Mesenchymal stem cell (in vitro differentiated cells and primary cell): ENCODE measurements around the gene ALOX5AP.

ENCODE experiments used
- DNase-seq: peaks from one replicate; pipeline ENCODE4 v3.0.0-alpha.2; 2013
- H2AFZ ChIP-seq: one replicate; pipeline ENCODE4 v1.6.1; 2013; ENCODE audit warnings: low read depth, mild to moderate bottlenecking, control low read depth, inconsistent platforms, low read length, moderate library complexity
- H2AK5ac ChIP-seq: 2 replicates; pipeline ENCODE4 v1.6.1; 2013; ENCODE audit warnings: low read length, moderate library complexity, mild to moderate bottlenecking, inconsistent platforms; ENCODE audit not compliant: severe bottlenecking
- H2BK120ac ChIP-seq: one replicate; pipeline ENCODE4 v1.6.1; 2013; ENCODE audit warnings: low read depth, mild to moderate bottlenecking, inconsistent platforms, low read length, moderate library complexity
- H2BK12ac ChIP-seq, 2 experiments: one replicate each; pipeline ENCODE4 v1.6.1; 2013; ENCODE audit warnings: inconsistent platforms in 2 of 2, low read length in 2 of 2, mild to moderate bottlenecking in 2 of 2, moderate library complexity in 2 of 2, control low read depth in 1 of 2
- H2BK15ac ChIP-seq: one replicate; pipeline ENCODE4 v1.6.1; 2013; ENCODE audit warnings: mild to moderate bottlenecking, low read depth, inconsistent platforms; ENCODE audit not compliant: poor library complexity, severe bottlenecking
- H2BK5ac ChIP-seq: 2 replicates; pipeline ENCODE4 v1.6.1; 2013; ENCODE audit warnings: low read depth, mild to moderate bottlenecking, low read length, control low read depth, inconsistent platforms; ENCODE audit not compliant: poor library complexity, severe bottlenecking
- H3K14ac ChIP-seq, 2 experiments: one replicate each; pipeline ENCODE4 v1.6.1; 2013; ENCODE audit warnings: inconsistent platforms in 2 of 2, low read length in 2 of 2, control low read depth in 1 of 2, mild to moderate bottlenecking in 1 of 2, moderate library complexity in 1 of 2
- H3K18ac ChIP-seq, 2 experiments: one replicate each; pipeline ENCODE4 v1.6.1; 2013; ENCODE audit warnings: inconsistent platforms in 2 of 2, low read length in 2 of 2, control low read depth in 1 of 2, low read depth in 1 of 2, mild to moderate bottlenecking in 1 of 2
- H3K23ac ChIP-seq, 2 experiments: one replicate each; pipeline ENCODE4 v1.6.1; 2013; ENCODE audit warnings: inconsistent platforms in 2 of 2, low read length in 2 of 2, mild to moderate bottlenecking in 2 of 2, moderate library complexity in 2 of 2, control low read depth in 1 of 2
- H3K27ac ChIP-seq: 2 replicates; pipeline ENCODE4 v1.5.1; 2013; ENCODE audit warnings: mild to moderate bottlenecking, moderate library complexity, low read length, control low read depth, inconsistent platforms; ENCODE audit not compliant: poor library complexity, severe bottlenecking
- H3K27me3 ChIP-seq, 2 experiments: 2 replicates each; pipeline versions ENCODE4 v1.6.1 to v1.7.0; 2013; ENCODE audit warnings: low read length in 2 of 2, mild to moderate bottlenecking in 2 of 2, moderate library complexity in 2 of 2, control low read depth in 1 of 2, inconsistent platforms in 1 of 2; ENCODE audit not compliant: control insufficient read depth in 1 of 2, insufficient read depth in 1 of 2
- H3K36me3 ChIP-seq, 2 experiments: 2 replicates each; pipeline versions ENCODE4 v1.6.1 to v1.7.0; 2013; ENCODE audit warnings: low read length in 2 of 2, control low read depth in 1 of 2, inconsistent platforms in 1 of 2, low read depth in 1 of 2, mild to moderate bottlenecking in 1 of 2; ENCODE audit not compliant: insufficient read depth in 2 of 2, control insufficient read depth in 1 of 2
- H3K4ac ChIP-seq, 2 experiments: one replicate each; pipeline ENCODE4 v1.6.1; 2013; ENCODE audit warnings: inconsistent platforms in 2 of 2, low read length in 2 of 2, mild to moderate bottlenecking in 2 of 2, moderate library complexity in 2 of 2, control low read depth in 1 of 2, low read depth in 1 of 2
- H3K4me1 ChIP-seq: 2 replicates; pipeline ENCODE4 v1.6.1; 2013; ENCODE audit warnings: low read depth, low read length, control low read depth; ENCODE audit not compliant: control insufficient read depth, insufficient read depth
- H3K4me2 ChIP-seq: 2 replicates; pipeline ENCODE4 v1.6.1; 2013; ENCODE audit warnings: low read length, mild to moderate bottlenecking, inconsistent platforms; ENCODE audit not compliant: poor library complexity, severe bottlenecking
- H3K4me3 ChIP-seq, 2 experiments: 2 replicates each; pipeline versions ENCODE4 v1.5.1 to v1.7.0; 2013; ENCODE audit warnings: low read length in 2 of 2, mild to moderate bottlenecking in 2 of 2, control low read depth in 1 of 2, low read depth in 1 of 2; ENCODE audit not compliant: insufficient read depth in 1 of 2
- H3K79me1 ChIP-seq: replicated peaks from 2 replicates; pipeline ENCODE4 v1.6.1; 2013; ENCODE audit warnings: mild to moderate bottlenecking, control low read depth, low read length, inconsistent platforms; ENCODE audit not compliant: poor library complexity, severe bottlenecking
- H3K9ac ChIP-seq: 2 replicates; pipeline ENCODE4 v1.7.0; 2013; ENCODE audit warnings: mild to moderate bottlenecking, low read length, moderate library complexity
- H3K9me3 ChIP-seq: 2 replicates; pipeline ENCODE4 v1.7.0; 2013; ENCODE audit warnings: mild to moderate bottlenecking, low read length; ENCODE audit not compliant: control insufficient read depth
- H4K8ac ChIP-seq: one replicate; pipeline ENCODE4 v1.6.1; 2013; ENCODE audit warnings: inconsistent platforms, mild to moderate bottlenecking, low read length, moderate library complexity
- H4K91ac ChIP-seq: one replicate; pipeline ENCODE4 v1.6.1; 2013; ENCODE audit warnings: mild to moderate bottlenecking, low read length, inconsistent platforms
- WGBS: methylation state at CpG from one replicate; pipeline ENCODE4 v1.1.7; 2013; ENCODE audit warnings: mixed read lengths; 5-methylcytosine and 5-hydroxymethylcytosine counted together

ALOX5AP gene

DNA sequence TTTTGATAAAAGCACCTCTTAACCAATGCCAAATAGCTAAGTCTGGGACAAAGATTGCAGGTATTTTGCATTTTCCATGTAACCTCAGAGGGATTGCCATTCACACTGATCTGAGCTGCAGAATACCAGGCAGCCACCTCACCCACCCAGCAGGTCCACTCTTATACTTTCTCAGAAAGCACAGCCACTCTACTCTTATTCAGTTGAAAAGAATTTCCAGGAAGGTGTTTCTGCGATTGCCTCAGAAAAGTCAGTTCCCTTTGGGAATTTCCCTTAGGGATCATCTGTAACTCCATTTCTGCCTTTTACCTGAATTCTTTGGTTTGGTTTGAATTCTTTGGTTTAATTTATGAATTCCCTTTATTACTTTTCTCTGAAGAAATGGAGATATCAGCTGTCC is 904 bp upstream of the ALOX5AP start:
- peaks cover 12% of the 10 kb centered on the region for H3K4me1 ChIP-seq
- peak; percentile 70 for DNase-seq
- H3K36me3 ChIP-seq, result no peaks in the 10 kb centered on the region
- H2BK5ac ChIP-seq, result no peak overlapping the region
- H2BK120ac ChIP-seq, result no peak overlapping the region
- H3K79me1 ChIP-seq, result no peaks in the 10 kb centered on the region
- H4K91ac ChIP-seq, result peak overlapping the region; percentile 74
- peak overlapping the region in 1 of 2 experiments; percentile 61 for H3K18ac ChIP-seq
- no peak overlapping the region for H2AK5ac ChIP-seq
- no peak overlapping the region for H2BK15ac ChIP-seq
- no peak overlapping the region for H3K4ac ChIP-seq
- no peak overlapping the region for H2AFZ ChIP-seq
- no peaks in the 10 kb centered on the region for H3K9me3 ChIP-seq
- H3K9ac ChIP-seq, result no peak overlapping the region
- H3K4me3 ChIP-seq, result no peak overlapping the region
- H2BK12ac ChIP-seq, result peak overlapping the region in 1 of 2 experiments; percentile 52
- WGBS, result 0% methylated on average over 1 of the region's 1 CpG
- H3K14ac ChIP-seq, result no peak overlapping the region
- no peak overlapping the region for H4K8ac ChIP-seq
- H3K4me2 ChIP-seq, result no peak overlapping the region
- peak overlapping the region; percentile 64 for H3K27ac ChIP-seq
- H3K27me3 ChIP-seq, result peaks cover 0 to 53% of the 10 kb centered on the region in 2 experiments
- H3K23ac ChIP-seq, result no peak overlapping the region

GRCh38 chr13:30735872-30736175 is 481 bp downstream of the ALOX5AP start:
- Histone ChIP-seq H3K9me3 (no peaks in the 10 kb centered on the region), H2BK5ac (no peak overlapping the region), H3K27ac (no peak overlapping the region), H3K18ac (no peak overlapping the region), H3K79me1 (no peaks in the 10 kb centered on the region), H2AK5ac (no peak overlapping the region), H4K91ac (no peak overlapping the region), H3K4me1 (peaks cover 15% of the 10 kb centered on the region), H3K9ac (no peak overlapping the region), H2BK15ac (no peak overlapping the region), H3K4me3 (no peak overlapping the region), H2AFZ (no peak overlapping the region), H4K8ac (no peak overlapping the region), H2BK120ac (no peak overlapping the region), H3K14ac (no peak overlapping the region), H2BK12ac (no peak overlapping the region), H3K23ac (no peak overlapping the region), H3K4ac (no peak overlapping the region), H3K4me2 (no peak overlapping the region), H3K36me3 (no peaks in the 10 kb centered on the region), H3K27me3 (peaks cover 0 to 46% of the 10 kb centered on the region in 2 experiments)
- no CpG with 5 or more reads among the region's 2 CpGs for WGBS
- no peak for DNase-seq

DNA sequence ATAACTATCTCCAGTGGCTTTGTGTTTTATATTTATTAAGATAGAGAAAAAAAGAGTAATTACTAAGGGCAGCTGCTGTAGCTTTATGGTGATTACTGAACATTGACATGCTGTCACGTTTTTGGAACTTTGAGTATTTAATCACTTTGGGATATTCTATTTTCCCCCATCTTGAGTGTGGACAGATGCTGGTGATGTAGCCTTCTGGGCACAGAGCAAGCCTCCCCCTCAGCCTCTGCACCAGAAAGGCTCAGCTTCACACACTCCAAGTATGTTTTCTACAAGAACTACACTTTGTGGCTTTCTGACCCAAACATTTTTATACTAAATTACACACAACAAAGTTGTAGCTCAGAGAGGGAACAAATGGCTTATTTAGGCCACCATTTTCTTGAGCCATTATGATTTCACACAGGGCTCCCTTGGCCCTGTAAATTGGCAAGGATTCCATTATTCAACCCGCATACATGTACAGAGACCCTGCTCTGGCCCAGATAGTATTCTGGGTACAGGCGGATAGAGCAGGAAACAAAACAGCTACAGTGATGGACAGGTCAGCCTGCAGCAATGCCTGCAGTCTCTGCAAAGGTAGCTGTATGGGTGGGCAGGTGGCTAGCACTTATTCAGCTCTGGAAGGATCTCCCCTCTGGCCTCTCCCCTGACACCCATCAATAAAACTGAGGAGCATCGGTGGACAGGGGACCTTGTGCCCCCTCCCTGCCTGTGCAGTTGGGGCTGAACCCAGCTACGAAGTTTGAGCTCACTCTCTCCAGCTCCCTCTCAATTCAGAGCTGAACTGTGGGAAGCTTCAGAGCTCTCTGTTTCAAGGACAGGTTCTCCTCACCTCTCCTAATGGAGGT is 1.3 kb downstream of the ALOX5AP start:
- H3K36me3 ChIP-seq, result no peaks in the 10 kb centered on the region
- H2BK5ac ChIP-seq, result no peak overlapping the region
- H3K4me1 ChIP-seq, result peaks cover 15% of the 10 kb centered on the region
- WGBS, result 85% methylated on average over 5 of the region's 5 CpGs
- peaks cover 0 to 39% of the 10 kb centered on the region in 2 experiments for H3K27me3 ChIP-seq
- no peak overlapping the region for H3K14ac ChIP-seq
- H3K4ac ChIP-seq, result no peak overlapping the region
- H2BK15ac ChIP-seq, result peak overlapping the region; percentile 70
- DNase-seq, result no peak
- H3K27ac ChIP-seq, result no peak overlapping the region
- H3K9ac ChIP-seq, result no peak overlapping the region
- no peak overlapping the region for H2BK120ac ChIP-seq
- H2AFZ ChIP-seq, result no peak overlapping the region
- H4K8ac ChIP-seq, result peak overlapping the region; percentile 51
- no peaks in the 10 kb centered on the region for H3K79me1 ChIP-seq
- H3K9me3 ChIP-seq, result no peaks in the 10 kb centered on the region
- H3K18ac ChIP-seq, result peak overlapping the region; percentile 52 to 54
- H3K4me3 ChIP-seq, result no peak overlapping the region
- H3K23ac ChIP-seq, result no peak overlapping the region
- H3K4me2 ChIP-seq, result no peak overlapping the region
- H2AK5ac ChIP-seq, result no peak overlapping the region
- H2BK12ac ChIP-seq, result peak overlapping the region; percentile 12 to 29
- H4K91ac ChIP-seq, result peak overlapping the region; percentile 78

DNA sequence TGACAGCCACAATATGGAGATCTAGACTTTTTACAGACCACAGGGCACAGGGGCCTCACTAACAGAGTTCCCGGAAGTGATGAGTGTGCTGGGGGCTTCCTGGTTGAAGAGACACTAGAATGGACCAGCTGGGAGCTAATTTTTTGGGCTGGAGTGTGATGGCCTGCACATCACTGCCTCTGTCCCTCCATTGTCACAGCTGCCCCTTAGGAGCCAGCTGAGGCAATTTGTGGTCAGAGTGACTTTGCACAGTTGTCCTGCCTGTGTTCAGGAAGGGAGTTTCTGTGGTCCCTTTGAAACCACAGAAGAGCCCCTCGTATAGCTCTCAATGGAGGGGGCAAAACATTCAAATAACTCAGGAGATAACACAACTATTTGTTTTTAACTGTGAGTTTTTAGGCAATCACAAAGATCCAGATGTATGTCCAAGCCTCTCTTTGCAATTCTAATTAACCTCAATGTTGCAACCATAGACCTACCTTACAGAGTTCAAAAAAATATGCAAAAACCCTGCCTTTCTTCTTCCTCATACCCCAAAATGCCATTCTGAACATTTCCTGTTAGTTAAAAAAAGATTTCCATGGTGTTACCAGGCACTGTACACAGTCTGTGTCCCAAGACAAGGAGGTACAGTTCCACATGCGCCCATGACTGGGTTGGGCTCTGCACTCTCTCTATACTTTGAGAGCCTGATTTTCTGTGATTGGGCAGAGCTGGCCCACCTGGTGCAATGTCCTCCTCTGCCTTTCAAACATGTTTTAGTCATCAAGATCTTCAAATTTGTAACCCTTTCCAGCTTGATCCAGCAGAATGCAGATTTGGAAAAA is 2.4 kb downstream of the ALOX5AP start:
- Histone ChIP-seq H3K4me2 (no peak overlapping the region), H3K79me1 (no peaks in the 10 kb centered on the region), H2BK120ac (peak overlapping the region; percentile 83), H4K91ac (peak overlapping the region; percentile 25), H2BK5ac (no peak overlapping the region), H2AFZ (no peak overlapping the region), H2BK12ac (peak overlapping the region; percentile 22 to 80), H3K4me1 (peaks cover 18% of the 10 kb centered on the region), H3K18ac (peak overlapping the region; percentile 61 to 77), H4K8ac (peak overlapping the region; percentile 88), H3K9ac (no peak overlapping the region), H3K4ac (peak overlapping the region in 1 of 2 experiments; percentile 20), H3K9me3 (no peaks in the 10 kb centered on the region), H3K14ac (no peak overlapping the region), H3K23ac (no peak overlapping the region), H3K27me3 (peaks cover 0 to 32% of the 10 kb centered on the region in 2 experiments), H3K4me3 (no peak overlapping the region), H2AK5ac (no peak overlapping the region), H3K36me3 (no peaks in the 10 kb centered on the region), H2BK15ac (peak overlapping the region; percentile 75), H3K27ac (no peak overlapping the region)
- DNase-seq, result no peak
- 73% methylated on average over 3 of the region's 3 CpGs for WGBS
